GM19328 (cell line): ENCODE data around the gene CTNNAL1.
"Not testable (repeated sequence)": the region's sequence is repeated elsewhere in the genome, so short reads cannot be mapped to it uniquely, and the experiment has no call there.

Experiments used
- ATAC-seq: cut with Tn5 transposase; IDR thresholded peaks from one replicate; pipeline ENCODE4 v1.9.1; 2021; ENCODE audit warnings: mild to moderate bottlenecking, moderate library complexity; ENCODE audit not compliant: unreplicated experiment

CTNNAL1 gene

GRCh38 chr9:109012876-109013678 lies at the start of gene CTNNAL1:
CTNNAL1 (minus strand) TSS chr9:109013499; CDS start chr9:109013442, 57 bp downstream.
- ATAC-seq = peak; percentile 64

- no peak for ATAC-seq
Measured at GRCh38 chr9:109062543-109062942, 49.2 kb upstream of the CTNNAL1 start.

GRCh38 chr9:109060191-109060590 lies 46.9 kb upstream of the CTNNAL1 start:
- no peak for ATAC-seq

GRCh38 chr9:109053121-109053520 lies 39.8 kb upstream of the CTNNAL1 start:
- ATAC-seq = not testable (repeated sequence)

GRCh38 chr9:109052416-109052815 lies 39.1 kb upstream of the CTNNAL1 start:
- no peak for ATAC-seq

- no peak for ATAC-seq
Measured at GRCh38 chr9:109051733-109052132, 38.4 kb upstream of the CTNNAL1 start.

- no peak for ATAC-seq
Measured at GRCh38 chr9:109050444-109050843, 37.1 kb upstream of the CTNNAL1 start.

GRCh38 chr9:109048822-109049221 lies 35.5 kb upstream of the CTNNAL1 start:
- no peak for ATAC-seq

GRCh38 chr9:109047259-109047658 lies 34.0 kb upstream of the CTNNAL1 start:
- no peak for ATAC-seq

GRCh38 chr9:109046346-109046745 lies 33.0 kb upstream of the CTNNAL1 start:
- ATAC-seq = no peak

GRCh38 chr9:109043578-109043977 lies 30.3 kb upstream of the CTNNAL1 start:
- ATAC-seq = no peak

GRCh38 chr9:109040571-109040970 lies 27.3 kb upstream of the CTNNAL1 start:
- no peak for ATAC-seq

GRCh38 chr9:109039539-109039938 lies 26.2 kb upstream of the CTNNAL1 start:
- no peak for ATAC-seq

- ATAC-seq = no peak
Measured at GRCh38 chr9:109037946-109038715, 24.8 kb upstream of the CTNNAL1 start.

- no peak for ATAC-seq
Measured at GRCh38 chr9:109036744-109037680, 23.7 kb upstream of the CTNNAL1 start.

- ATAC-seq = no peak
Measured at GRCh38 chr9:109035684-109036423, 22.6 kb upstream of the CTNNAL1 start.

- no peak for ATAC-seq
Measured at GRCh38 chr9:109033941-109034700, 20.8 kb upstream of the CTNNAL1 start.

GRCh38 chr9:109031241-109031640 lies 17.9 kb upstream of the CTNNAL1 start:
- ATAC-seq = no peak

GRCh38 chr9:109030426-109030825 lies 17.1 kb upstream of the CTNNAL1 start:
- no peak for ATAC-seq

GRCh38 chr9:109028457-109028856 lies 15.2 kb upstream of the CTNNAL1 start:
- no peak for ATAC-seq
